Stimulated activated CD4-positive, alpha-beta T cell treated with anti-CD3 and anti-CD28 coated beads, Interleukin-1b, Interleukin-23, amount 100 ng/mL, for 1 hour (primary cell): Measurements from ENCODE around the gene COL3A1.

Source experiments
- DNase-seq, 2 donors: peaks; one replicate each; pipeline ENCODE4 v3.0.0-alpha.2; 2020; ENCODE audit warnings: low read depth in 2 of 2

The COL3A1 gene

DNA sequence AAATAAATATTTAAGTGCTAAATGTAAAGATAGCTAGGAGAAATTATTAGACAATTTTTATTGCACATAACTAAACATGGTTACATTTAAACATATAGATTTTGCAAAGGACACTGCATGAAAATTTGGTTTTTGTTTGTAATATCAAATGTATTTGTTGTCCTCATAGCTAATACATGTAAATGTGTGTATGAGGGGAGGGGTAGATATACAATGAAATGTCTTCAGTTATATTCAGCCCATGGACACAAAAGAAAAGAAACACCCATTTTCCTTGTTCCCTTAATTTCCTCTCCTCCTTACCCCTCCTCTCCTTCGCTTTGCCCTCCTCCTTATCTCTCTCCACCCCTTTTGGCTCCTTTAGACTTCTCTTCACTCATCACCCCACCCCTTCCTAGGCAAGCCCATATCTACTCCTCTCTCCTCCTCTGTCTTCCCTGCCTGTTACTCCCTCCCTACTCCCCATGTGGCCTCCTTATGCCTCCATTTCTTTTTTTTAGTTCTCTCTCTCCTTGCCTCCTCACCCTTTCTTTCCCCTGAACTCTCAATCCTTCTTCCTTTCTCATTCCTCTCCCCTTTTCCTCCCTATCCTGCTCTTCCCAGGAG lies 1.4 kb downstream of the COL3A1 start:
- no peak for DNase-seq

DNA sequence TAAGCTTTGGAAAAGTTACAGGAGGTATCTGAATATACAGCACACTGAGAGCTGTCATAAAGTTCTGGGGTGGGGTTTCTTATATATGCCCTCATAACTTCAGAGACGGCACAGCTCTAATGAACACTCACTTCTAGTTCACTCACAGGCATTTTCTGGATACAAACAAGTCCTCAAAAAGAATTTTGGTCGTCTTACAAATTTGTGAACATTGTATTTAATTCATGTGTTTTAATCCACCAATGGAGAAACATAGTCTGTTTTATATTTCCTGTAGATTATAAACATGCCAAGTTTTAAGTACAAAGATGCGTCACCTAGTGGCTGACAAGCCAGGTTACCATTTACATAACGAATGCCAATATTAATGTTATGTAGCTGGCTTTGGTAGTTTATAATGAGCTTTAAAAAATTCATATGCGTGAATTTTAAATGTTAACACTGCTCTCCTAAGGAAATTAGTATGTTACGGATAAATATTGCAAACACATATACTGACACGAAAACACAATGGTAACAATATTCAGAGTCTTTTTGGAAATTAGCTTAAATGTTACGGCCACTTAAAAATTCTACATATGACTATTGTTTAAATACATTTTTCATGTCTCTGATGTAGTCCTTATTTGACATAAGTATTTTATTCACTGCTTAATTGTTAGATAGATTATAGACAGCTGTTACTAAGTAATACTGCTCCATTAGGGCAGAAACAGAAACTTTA lies 2.5 kb downstream of the COL3A1 start:
- no peak for DNase-seq

DNA sequence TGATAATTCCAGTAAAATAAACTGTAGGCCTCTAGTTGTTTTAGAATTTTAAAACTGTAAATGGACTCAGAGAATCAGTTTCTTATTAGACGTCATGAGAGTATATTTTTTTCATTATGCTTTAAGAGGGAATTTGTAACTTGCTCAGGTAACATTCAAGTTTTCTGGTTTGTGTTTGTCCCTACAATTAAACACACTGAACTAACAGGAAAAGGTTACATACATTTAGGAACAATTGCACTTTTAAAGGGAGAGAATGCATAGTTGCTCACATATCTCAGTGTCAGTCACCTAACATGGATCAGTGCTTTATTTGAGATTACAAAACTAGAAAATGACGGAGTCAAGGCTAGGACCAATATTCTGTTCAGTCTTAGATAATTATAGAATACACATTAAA lies 3.1 kb downstream of the COL3A1 start:
- DNase-seq: no peak

DNA sequence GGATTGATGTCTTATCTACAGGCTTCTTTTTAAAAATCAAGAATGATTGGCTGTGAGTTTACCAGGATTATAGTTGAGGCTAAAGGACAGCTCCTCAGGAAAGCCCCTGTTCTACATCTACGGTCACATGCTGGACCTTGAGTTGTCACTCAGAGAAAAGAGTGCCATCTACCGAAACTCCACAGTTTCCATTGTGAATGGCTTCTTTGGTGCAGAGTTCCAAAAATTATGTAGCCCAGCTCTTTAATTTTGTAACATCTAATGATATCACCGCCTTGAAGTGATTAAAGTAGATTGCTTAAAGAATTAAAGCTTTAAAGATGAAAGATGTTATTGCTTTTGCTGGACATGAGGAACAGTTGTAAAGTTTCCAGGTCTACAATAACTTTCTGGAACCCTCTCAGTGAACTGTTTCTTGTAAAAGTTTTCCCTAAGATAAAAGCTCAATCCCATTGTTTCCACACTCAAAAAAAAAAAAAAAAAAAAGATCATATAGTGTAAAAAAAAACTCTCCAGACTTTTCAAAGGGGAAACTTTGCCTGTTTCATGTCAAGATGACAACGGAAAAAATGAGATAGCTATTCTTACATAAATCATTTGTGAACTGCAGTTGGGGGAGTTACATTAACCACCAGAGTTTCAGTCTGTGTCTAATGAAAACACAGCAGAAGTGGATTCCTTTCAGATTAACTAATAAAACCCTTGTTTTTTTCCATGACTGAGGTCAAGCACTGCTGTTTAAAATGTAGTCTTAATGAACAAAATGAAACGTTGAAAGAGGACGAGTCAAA lies 4.3 kb downstream of the COL3A1 start:
- DNase-seq: no peak

DNA sequence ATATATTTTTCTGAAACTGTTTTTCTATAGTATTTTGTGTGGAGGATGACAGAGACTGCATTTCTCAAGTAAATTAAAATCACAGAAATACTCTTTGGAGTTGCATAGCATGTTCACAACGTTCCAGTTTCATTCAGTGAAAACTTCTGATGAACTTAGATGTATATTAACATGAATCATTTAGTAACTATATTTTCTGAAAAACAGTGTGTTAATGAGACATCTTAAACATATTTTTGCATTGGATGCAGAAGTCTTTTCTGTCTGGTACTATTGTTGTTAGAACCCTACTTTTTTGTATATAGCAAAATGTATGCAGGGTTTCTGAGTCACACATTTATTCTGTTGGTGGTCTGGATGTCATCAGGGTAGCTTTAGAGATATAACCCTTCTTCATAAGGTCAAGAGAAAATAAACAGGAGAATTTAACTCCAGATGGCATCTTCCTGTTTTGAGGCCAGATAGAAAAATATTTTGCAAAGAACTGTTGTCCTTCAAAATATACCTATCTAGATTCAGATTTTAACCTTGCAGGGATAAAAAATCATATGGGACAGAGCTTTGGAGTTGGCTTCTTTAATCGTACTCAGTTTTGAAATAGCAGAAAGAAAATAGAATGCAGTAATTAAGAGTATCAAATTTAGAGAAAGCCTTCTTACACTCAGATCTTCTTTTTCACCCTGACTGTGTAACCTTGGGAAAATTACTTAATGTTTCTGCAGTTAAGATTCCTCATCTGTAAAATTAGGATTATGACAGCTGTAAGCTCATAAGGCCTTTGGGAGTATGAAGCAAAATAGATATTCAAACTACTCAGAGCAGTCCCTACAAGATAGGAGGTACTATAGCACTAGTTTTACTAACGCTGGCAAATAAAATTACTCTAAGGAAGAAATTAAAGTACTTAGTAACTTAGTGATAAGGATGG lies 5.3 kb downstream of the COL3A1 start:
- DNase-seq: no peak

DNA sequence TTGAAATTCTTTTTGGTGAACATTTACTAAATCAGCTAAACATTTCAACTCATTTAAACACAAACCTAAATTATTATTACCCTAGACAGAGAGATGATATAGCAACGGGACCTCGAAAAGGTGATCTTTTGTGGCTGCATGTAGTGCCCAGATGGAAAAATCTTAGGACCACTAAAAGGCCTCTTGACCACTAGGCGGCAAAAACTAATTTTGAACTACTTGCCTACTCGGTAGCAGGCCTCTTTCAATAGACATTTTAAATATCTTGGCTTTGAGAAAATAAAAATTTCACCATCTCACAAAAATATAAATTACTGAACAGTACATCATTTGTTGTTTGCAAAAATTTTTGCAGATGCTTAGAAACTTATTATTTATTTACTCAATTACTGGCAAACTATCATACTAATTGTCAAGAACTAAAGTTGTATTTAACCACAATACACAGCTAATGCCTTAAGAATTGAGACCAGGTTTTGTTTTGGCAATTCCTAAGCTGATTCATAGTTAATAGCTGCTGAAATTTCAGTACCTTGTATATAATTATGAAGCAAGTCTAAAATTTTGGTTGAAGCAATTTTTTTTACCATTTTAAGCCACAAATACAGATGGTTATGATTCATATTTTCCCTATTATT lies 9.4 kb downstream of the COL3A1 start:
- no peak for DNase-seq

DNA sequence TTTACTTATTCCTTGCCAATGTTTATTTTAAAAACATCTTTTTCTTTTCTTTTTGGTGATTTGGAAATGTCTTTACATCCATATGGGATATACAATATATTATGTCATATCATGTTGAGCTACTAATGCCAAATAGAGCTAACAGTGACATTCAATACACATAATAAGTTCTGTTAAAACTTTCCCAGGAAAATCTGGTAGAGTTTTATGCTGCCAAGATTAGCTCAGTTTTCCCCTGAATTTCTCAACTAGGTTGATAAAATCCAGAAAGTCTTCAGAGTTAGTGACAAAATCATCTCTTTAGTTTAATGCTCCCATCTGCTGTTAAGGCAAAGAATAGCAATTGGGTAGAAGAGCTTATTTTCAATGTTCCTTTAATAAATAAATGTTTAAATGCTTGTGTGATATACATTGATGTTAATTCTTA lies 9.9 kb downstream of the COL3A1 start:
- no peak for DNase-seq

DNA sequence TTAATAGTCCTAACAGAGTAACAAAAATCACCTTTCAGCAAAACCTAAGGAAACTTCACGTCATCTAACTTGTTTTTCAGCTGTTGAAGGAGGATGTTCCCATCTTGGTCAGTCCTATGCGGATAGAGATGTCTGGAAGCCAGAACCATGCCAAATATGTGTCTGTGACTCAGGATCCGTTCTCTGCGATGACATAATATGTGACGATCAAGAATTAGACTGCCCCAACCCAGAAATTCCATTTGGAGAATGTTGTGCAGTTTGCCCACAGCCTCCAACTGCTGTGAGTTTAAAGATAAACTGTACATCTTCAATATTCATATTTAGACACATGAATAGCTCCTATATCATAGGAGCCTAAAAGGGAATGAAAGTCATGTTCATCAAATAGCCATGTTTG lies 10.5 kb downstream of the COL3A1 start:
- DNase-seq: no peak

DNA sequence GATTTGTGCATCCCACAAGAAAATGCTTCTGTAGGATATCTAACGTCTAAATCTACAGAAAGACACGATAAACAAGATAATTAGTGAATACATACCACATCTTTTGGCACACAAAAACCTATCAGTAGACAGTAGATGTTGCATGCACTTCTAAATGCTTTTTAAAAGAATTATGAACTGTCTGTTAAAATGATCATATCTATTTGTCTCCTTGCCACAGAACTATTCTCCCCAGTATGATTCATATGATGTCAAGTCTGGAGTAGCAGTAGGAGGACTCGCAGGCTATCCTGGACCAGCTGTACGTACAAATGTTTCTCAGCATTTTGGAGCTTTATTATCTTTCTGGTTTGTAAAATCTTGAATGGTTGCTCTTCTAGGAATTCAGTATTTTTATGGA lies 12.7 kb downstream of the COL3A1 start:
- DNase-seq: no peak

DNA sequence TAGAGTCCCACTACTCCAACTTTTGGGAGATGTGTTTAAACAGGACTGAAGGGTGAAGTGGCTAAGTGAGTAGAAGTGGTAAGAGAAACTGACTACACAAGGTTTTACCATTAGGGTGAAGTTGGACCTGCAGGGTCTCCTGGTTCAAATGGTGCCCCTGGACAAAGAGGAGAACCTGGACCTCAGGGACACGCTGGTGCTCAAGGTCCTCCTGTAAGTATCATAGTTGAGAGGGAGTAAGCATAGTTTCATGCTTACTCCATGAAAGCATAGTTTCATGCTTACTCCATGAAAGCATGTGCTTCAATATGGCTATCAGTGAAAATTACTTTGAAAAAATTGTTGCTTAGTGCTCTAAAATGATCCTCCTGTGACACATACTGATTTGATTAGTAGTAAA lies 19.1 kb downstream of the COL3A1 start:
- no peak for DNase-seq

DNA sequence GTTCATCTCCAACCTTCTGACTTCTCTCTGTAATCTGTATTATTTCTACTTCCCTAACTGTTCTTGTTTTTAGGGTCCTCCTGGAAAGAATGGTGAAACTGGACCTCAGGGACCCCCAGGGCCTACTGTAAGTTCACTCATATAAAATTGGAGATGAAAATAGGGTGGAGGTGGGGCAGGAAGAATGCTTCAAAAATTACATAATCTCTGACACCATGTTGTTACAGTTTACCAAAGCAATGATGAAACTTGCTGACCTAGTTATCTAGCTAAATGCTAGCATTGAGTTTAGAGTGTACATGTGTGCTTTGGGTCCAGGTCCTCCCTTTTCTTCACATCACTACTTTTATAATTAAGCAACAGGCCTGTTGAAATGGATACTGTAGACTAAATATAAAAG lies 23.1 kb downstream of the COL3A1 start:
- DNase-seq: no peak

DNA sequence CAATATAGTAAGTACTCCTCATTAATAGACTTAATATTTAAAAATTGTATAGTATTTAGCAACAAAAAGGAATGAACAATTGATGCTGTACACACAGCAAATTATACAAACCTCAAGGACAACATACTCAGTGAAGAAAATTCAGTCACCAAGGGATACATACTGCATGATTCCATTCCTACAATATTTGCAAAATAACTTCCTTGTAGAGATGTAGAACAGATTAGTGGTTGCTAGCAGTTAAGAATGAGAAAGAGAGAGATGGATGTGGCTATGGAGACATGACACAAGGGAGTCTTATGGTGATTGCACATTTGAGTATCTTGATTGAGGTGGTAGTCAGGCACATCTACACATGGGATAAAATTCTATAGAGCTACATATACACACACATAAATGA lies 26.0 kb downstream of the COL3A1 start:
- no peak for DNase-seq

DNA sequence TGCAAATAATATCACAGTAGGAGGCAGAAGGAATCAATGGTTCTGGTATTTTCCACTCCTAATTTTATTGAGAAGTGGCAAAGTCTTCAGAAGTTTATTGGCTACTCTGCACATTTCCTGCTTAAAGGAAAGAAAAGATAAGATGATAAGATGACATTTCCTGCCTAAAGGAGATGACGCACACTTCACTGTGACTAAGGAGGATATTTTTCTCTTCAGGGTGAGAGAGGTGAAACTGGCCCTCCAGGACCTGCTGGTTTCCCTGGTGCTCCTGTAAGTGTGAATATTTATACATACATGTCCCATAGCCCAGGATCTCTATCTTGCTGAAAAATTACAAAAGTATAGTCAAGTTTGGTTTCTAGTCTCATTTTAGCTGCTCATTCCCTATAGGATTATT lies 27.9 kb downstream of the COL3A1 start:
- DNase-seq: no peak

DNA sequence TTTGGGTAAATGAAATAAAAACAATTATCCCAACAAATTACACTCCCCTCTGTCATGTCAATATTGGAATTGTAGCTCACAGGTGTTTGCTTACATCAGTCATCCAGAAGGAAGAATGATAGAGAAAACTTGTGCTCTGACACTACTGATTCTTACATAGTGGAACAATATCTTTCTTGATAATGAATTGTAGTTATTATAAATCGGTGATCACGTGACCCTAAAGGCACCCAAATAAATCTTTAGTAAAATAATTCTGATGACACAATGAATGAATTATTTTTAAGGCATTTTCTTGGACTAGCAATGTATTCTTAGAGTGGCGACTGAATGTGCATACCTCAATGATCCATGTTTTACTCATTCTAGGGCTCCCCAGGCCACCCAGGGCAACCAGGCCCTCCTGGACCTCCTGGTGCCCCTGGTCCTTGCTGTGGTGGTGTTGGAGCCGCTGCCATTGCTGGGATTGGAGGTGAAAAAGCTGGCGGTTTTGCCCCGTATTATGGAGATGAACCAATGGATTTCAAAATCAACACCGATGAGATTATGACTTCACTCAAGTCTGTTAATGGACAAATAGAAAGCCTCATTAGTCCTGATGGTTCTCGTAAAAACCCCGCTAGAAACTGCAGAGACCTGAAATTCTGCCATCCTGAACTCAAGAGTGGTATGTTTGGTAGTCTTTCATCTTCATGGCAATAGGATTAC lies 34.5 kb downstream of the COL3A1 start:
- no peak for DNase-seq

DNA sequence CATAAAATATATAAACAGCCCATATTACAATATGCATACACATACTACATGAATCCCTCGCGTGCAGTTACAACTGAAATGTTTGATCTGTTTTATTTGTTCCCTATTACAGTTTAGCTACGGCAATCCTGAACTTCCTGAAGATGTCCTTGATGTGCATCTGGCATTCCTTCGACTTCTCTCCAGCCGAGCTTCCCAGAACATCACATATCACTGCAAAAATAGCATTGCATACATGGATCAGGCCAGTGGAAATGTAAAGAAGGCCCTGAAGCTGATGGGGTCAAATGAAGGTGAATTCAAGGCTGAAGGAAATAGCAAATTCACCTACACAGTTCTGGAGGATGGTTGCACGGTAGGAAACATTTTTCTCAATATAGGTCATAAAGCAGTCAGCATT lies 36.4 kb downstream of the COL3A1 start:
- no peak for DNase-seq

DNA sequence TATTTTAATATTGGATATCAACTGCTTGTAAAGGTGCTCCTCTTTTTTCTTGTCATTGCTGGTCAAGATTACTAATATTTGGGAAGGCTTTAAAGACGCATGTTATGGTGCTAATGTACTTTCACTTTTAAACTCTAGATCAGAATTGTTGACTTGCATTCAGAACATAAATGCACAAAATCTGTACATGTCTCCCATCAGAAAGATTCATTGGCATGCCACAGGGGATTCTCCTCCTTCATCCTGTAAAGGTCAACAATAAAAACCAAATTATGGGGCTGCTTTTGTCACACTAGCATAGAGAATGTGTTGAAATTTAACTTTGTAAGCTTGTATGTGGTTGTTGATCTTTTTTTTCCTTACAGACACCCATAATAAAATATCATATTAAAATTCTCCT lies 38.2 kb downstream of the COL3A1 start:
- DNase-seq: no peak

DNA sequence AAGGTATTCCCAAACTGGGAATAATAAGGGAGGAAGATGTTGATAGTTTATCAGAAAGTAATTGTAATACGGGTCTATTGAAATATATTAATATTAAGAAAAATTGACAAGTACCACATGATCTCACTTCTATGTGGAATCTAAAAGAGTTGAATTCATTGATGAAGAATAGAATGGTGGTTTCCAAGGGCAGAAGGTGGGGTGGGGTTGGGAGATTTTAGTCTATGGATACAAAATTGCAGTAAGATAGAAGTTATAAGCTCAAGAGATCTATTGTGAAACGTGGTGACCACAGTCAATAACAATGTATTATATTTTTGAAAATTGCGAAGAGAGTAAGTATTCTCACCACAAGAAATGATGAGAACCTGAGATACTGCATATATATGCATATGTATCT lies 38.9 kb downstream of the COL3A1 start:
- no peak for DNase-seq

DNA sequence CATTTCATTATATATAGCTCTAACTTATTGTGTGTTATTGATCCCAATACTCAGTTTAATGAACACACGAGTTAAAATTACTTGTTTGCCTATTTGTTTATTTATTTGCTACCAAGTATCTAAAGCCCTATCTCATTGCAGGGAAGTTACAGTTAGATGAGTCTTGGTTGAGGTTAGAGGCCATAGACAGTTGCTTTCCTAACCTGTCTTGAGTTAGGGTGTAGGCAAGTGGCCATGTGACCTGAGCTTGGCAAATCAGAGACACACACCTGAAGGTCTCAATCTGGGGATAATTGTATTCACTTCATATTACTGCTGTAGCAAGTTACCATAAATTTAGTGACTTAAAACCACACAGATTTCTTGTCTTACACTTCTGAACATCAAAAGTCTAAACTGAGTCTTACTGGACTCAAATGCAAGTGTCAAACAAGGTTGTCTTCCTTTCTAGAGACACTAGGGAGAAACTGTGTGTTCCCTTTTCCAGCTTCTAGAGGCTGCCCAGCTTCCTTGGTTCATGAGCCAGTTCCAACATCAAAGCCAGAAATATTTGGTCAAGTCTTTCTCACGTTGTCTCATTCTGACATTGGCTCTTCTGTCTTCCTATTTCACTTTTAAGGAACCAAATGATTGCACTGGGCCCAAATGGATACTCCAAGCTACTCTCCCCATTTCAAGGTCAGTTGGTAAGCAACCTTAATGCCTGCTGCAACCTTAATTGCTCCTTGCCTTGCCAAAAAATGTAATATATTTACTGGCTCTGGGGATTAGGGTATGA lies 39.7 kb downstream of the COL3A1 start:
- no peak for DNase-seq

DNA sequence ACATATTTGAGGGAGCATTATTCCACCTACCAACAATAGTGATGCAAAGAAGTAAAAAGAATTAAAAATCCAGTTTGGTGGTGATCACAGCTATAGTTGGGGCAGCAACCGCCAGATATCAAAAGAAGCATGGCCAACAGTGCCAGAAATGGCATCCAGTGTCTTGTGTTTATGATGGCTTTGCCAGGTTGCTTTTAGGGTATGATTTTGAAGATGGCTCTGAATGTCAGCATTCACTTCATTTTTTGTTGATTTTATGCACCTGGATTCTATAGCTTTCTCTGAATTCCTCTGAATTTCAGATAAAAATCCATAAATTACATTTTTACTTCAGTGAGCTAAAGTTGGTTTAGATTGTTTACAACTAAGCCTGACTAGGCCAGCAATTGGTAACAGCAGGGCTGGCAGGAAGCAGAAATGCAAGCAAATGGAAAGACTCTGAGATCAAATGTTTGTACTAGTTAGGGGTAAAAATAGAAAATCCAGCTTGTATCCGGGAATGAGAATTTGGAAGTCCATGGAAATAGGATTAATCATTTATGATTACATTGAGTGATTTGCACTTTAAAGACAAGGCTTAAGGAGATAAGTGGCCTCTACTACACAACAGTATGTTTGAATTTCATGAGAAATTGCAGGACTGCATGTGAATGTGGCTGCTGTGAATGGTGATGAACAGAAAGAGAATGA lies 40.4 kb downstream of the COL3A1 start:
- DNase-seq: no peak
